Measurements from ENCODE around the gene DNAJB8.

Gene DNAJB8

GRCh38 chr3:128421439-128421836, 45.3 kb downstream of the DNAJB8 start:
- peaks cover 8% of the 10 kb centered on the region; the same call in 1 of the 2 replicates for H3K4me1 ChIP-seq (ENCODE audit: insufficient read depth, low read length)
- no peak overlapping the region for H3K9ac ChIP-seq (ENCODE audit: low read depth, low read length)
- H3K36me3 ChIP-seq (ENCODE audit: insufficient read depth, low read length): no peaks in the 10 kb centered on the region
- no peaks in the 10 kb centered on the region for H3K9me3 ChIP-seq (ENCODE audit: control insufficient read depth, insufficient read depth, low read length)

GRCh38 chr3:128420720-128421438, 45.8 kb downstream of the DNAJB8 start:
- Histone ChIP-seq H3K9ac (ENCODE audit: low read depth, low read length) (no peak overlapping the region), H3K9me3 (ENCODE audit: control insufficient read depth, insufficient read depth, low read length) (no peaks in the 10 kb centered on the region), H3K4me1 (ENCODE audit: insufficient read depth, low read length) (peaks cover 10% of the 10 kb centered on the region; the same call in 1 of the 2 replicates), H3K36me3 (ENCODE audit: insufficient read depth, low read length) (no peaks in the 10 kb centered on the region)

- peaks cover 10% of the 10 kb centered on the region; the same call in 1 of the 2 replicates for H3K4me1 ChIP-seq (ENCODE audit: insufficient read depth, low read length)
- H3K36me3 ChIP-seq (ENCODE audit: insufficient read depth, low read length): no peaks in the 10 kb centered on the region
- H3K9ac ChIP-seq (ENCODE audit: low read depth, low read length): no peak overlapping the region
- no peaks in the 10 kb centered on the region for H3K9me3 ChIP-seq (ENCODE audit: control insufficient read depth, insufficient read depth, low read length)
Measured at GRCh38 chr3:128420289-128420688, 46.4 kb downstream of the DNAJB8 start.

GRCh38 chr3:128419311-128419710, 47.4 kb downstream of the DNAJB8 start:
- H3K9ac ChIP-seq (ENCODE audit: low read depth, low read length): no peak overlapping the region
- no peaks in the 10 kb centered on the region for H3K9me3 ChIP-seq (ENCODE audit: control insufficient read depth, insufficient read depth, low read length)
- H3K36me3 ChIP-seq (ENCODE audit: insufficient read depth, low read length): no peaks in the 10 kb centered on the region
- H3K4me1 ChIP-seq (ENCODE audit: insufficient read depth, low read length): peaks cover 10% of the 10 kb centered on the region; the same call in 1 of the 2 replicates

- H3K4me1 ChIP-seq (ENCODE audit: insufficient read depth, low read length): peaks cover 10% of the 10 kb centered on the region; the same call in 1 of the 2 replicates
- no peaks in the 10 kb centered on the region for H3K36me3 ChIP-seq (ENCODE audit: insufficient read depth, low read length)
- no peak overlapping the region for H3K9ac ChIP-seq (ENCODE audit: low read depth, low read length)
- no peaks in the 10 kb centered on the region for H3K9me3 ChIP-seq (ENCODE audit: control insufficient read depth, insufficient read depth, low read length)
Measured at GRCh38 chr3:128418900-128419299, 47.8 kb downstream of the DNAJB8 start.

GRCh38 chr3:128416578-128417211, 50.0 kb downstream of the DNAJB8 start:
- H3K9me3 ChIP-seq (ENCODE audit: control insufficient read depth, insufficient read depth, low read length): no peaks in the 10 kb centered on the region
- H3K36me3 ChIP-seq (ENCODE audit: insufficient read depth, low read length): no peaks in the 10 kb centered on the region
- H3K4me1 ChIP-seq (ENCODE audit: insufficient read depth, low read length): peaks cover 21% of the 10 kb centered on the region; the same call in 1 of the 2 replicates
- no peak overlapping the region for H3K9ac ChIP-seq (ENCODE audit: low read depth, low read length)

- Histone ChIP-seq H3K4me1 (ENCODE audit: insufficient read depth, low read length) (peaks cover 21% of the 10 kb centered on the region; the same call in 1 of the 2 replicates), H3K9me3 (ENCODE audit: control insufficient read depth, insufficient read depth, low read length) (no peaks in the 10 kb centered on the region), H3K36me3 (ENCODE audit: insufficient read depth, low read length) (no peaks in the 10 kb centered on the region), H3K9ac (ENCODE audit: low read depth, low read length) (no peak overlapping the region)
Measured at GRCh38 chr3:128415773-128416577, 50.7 kb downstream of the DNAJB8 start.

- Histone ChIP-seq H3K36me3 (ENCODE audit: insufficient read depth, low read length) (no peaks in the 10 kb centered on the region), H3K9ac (ENCODE audit: low read depth, low read length) (no peak overlapping the region), H3K9me3 (ENCODE audit: control insufficient read depth, insufficient read depth, low read length) (no peaks in the 10 kb centered on the region), H3K4me1 (ENCODE audit: insufficient read depth, low read length) (peaks cover 21% of the 10 kb centered on the region; the same call in 1 of the 2 replicates)
Measured at GRCh38 chr3:128415200-128415772, 51.4 kb downstream of the DNAJB8 start.

GRCh38 chr3:128413413-128414205, 53.1 kb downstream of the DNAJB8 start:
- Histone ChIP-seq H3K4me1 (ENCODE audit: insufficient read depth, low read length) (peaks cover 21% of the 10 kb centered on the region; the same call in 1 of the 2 replicates), H3K36me3 (ENCODE audit: insufficient read depth, low read length) (no peaks in the 10 kb centered on the region), H3K9me3 (ENCODE audit: control insufficient read depth, insufficient read depth, low read length) (no peaks in the 10 kb centered on the region), H3K9ac (ENCODE audit: low read depth, low read length) (no peak overlapping the region)

GRCh38 chr3:128413003-128413370, 53.7 kb downstream of the DNAJB8 start:
- no peaks in the 10 kb centered on the region for H3K9me3 ChIP-seq (ENCODE audit: control insufficient read depth, insufficient read depth, low read length)
- H3K4me1 ChIP-seq (ENCODE audit: insufficient read depth, low read length): peaks cover 21% of the 10 kb centered on the region; the same call in 1 of the 2 replicates
- H3K9ac ChIP-seq (ENCODE audit: low read depth, low read length): no peak overlapping the region
- H3K36me3 ChIP-seq (ENCODE audit: insufficient read depth, low read length): no peaks in the 10 kb centered on the region

Data from ES-I3 (cell line).